Left lobe of liver (tissue), 2 donors: ENCODE measurements around the gene PRKAR2B. TPM values are rescaled to one million over a fixed set of nuclear protein-coding genes. Genes with fewer than 3 reads are reported as not detected.
A peak's percentile ranks its signal among the peaks of the same experiment; 100 is the strongest.

Source experiments
- ATAC-seq: fragments of 200-7000 bp; cut with Tn5 transposase; one replicate; pipeline ENCODE4 v1.9.1; 2020; ENCODE audit warnings: mild to moderate bottlenecking, moderate library complexity
- DNase-seq: peaks from one replicate; pipeline ENCODE4 v3.0.0-alpha.2; 2020; ENCODE audit warnings: low spot score
- total RNA-seq: library from RNA; stranded (reverse); gene quantifications from one replicate; pipeline ENCODE4 v1.2.1, GENCODE V29; 2021
- donor health status: DM: no; HTN: no; CAD: no; lungs with moderate emphysema.
- donor health status: DM: no; HTN: yes; CAD: no.

PRKAR2B gene
- total RNA-seq, 1 donor from 2014 or later = 2.0 TPM

DNA sequence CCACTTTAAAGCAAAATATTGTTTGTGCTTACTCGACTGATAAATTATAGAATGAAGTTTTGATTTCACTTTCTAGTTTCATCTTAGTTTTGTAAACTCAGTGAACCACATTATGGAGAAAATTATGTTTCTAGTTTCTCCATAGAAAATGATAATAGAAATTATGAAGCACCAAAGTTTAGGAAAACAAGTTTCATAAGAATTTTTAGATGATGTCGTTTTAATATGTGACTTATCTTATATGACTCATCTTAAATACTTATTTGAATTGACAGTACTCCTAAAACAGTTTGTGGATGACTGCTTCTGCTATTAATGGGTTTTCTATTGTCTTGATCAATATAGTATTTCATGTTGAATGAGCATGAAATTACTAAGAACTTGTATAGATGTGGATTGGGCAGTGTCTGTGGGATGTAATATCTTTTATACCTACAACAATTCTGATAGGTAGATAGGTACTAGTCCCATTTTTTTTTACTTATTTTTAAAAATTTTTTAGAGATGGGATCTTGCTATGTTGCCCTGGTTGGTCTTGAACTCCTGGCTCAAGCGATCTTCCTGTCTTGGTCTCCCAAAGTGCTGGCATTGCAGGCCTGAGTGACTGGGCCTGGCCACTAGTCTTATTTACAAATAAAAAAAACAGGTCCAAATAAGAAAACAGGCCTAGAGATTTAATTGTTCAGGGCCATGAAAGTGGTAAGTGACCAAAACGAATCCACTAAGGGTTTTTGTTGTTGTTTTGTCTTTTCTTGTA is 127.9 kb downstream of the PRKAR2B start:
- no peak for DNase-seq
- no peak for ATAC-seq

DNA sequence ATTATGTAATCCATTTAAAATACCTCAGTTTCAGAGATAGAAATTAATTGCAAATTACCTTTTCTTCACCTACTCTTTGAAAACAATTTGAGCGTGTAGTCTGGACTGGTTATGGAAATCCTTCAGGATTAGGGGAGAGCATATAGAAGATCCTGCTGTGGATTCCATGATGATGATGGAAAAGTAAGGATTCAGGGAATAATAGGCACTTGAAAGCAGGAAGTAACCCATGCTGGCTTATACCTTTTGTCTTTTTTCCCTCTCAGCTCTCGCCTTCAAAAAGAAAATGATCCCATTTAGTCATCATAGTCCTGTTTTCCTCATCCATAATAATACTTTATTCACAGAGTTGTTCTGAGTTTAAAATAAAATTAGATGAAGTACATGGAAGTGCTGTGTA is 128.7 kb downstream of the PRKAR2B start:
- ATAC-seq (no peak), DNase-seq (no peak)

DNA sequence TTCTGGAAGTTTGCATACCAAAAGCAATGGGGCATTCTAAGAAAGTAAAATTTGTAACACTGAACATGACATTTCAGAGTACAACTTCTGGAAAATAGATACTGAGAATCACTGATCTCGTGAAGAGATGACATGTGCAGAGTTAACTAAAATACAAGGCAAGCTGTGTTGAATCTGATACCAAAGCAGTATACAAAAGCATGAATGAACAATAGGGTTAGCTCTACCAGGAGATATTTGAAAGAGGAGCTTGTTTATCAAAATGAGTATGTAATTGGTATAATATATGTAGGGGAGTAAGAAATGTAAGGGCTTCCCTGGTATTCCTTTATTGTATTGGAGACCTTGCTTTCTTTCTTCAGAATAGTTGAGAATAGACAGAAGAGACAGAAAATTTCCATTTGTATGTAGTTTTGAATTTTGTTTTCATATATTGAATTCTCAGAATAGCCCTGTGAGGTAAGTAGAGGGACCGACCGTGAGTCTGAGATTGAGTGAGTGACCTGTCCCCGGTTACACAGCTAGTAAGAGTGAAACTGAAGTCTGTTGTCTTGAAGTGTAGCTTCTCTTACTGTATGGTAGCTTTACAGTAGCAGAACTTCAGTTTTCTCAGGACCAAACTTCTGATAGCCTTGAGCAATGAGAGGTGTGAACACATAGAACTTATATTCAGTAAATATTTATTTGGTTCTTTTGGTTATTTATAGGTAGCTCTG is 129.3 kb downstream of the PRKAR2B start:
- DNase-seq (no peak), ATAC-seq (no peak)

GRCh38 chr7:107179326-107180164 is 135.0 kb downstream of the PRKAR2B start:
- DNase-seq (no peak), ATAC-seq (no peak)

DNA sequence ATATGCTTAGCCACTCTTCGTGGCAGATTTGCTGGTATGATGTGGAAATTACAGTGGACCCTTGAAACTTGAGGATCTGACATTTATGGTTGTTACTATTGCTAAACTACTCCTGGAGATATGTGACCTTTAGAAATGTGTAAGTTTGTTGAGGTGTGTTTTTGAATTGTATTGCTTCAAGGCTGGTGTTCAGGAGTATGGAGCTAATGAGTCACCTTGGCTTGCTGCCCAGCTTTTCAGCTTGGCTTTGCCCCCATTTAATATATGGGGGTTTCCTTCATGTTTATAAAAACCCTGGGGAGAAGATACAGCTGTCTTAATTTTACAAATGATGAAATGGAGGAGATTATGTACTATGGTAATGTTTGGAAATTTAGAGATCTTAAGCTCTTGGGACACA is 135.9 kb downstream of the PRKAR2B start:
- no peak for ATAC-seq
- no peak for DNase-seq

GRCh38 chr7:107181172-107181571 is 136.7 kb downstream of the PRKAR2B start:
- DNase-seq (no peak), ATAC-seq (no peak)

- no peak for DNase-seq
- ATAC-seq = no peak
Observed at GRCh38 chr7:107185716-107186115, 141.2 kb downstream of the PRKAR2B start.

- no peak for ATAC-seq
- DNase-seq = no peak
Observed at GRCh38 chr7:107186240-107186639, 141.7 kb downstream of the PRKAR2B start.

DNA sequence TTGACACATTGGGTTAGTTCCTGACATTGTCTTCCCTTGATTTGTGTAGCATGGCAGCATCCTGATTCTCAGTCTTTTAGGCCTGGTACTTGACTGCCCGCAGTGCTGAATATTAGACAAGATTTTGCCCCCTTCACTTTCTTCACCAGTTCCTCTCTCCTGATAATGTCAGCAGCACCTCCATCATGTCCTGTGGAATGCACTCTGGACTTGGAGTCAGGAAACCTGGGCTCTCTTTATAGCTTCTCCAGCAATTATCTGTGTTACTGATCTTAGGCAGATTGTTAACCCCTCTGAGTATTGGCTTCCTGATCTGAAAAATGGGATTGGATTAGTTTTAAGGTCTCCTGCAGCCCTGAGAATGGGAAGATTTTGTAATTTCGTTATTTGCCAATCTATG is 143.3 kb downstream of the PRKAR2B start:
- DNase-seq (no peak), ATAC-seq (no peak)

DNA sequence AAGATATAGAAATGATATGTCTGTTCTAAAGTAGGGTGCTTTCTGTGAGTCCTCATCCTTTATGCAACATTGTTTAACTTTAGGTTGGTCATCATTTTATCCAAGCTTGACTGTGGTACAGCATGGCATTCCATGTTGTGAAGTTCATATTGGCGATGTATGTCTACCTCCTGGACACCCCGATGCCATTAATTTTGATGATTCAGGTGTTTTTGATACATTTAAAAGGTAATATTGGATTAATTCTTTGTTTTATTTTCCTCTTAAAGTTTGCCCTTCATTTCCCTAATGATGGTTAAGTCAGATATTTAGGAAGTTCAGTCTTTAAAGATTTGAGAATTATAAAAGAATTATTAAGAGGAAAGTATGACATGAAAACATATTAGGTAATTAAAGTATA is 145.6 kb downstream of the PRKAR2B start:
- no peak for DNase-seq
- ATAC-seq = no peak

DNA sequence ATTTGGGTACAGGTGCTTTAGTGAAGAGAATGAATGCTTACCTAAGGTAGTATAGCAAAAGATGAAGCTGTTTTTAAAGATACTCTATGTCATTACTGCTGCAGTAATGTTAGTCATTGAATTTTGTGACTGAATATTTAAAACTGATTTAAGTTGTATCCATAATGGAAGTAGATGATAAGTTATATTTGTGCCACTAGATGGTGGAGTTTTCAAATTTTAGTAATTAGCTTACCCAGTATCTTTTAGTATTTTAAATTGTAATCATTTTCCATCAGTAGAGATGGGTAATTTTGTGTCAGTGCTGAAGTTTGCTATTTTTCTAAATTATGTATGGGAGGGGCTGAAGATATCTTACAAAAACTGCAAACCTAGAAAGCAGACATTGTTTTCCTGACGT is 149.5 kb downstream of the PRKAR2B start:
- DNase-seq (no peak), ATAC-seq (no peak)

DNA sequence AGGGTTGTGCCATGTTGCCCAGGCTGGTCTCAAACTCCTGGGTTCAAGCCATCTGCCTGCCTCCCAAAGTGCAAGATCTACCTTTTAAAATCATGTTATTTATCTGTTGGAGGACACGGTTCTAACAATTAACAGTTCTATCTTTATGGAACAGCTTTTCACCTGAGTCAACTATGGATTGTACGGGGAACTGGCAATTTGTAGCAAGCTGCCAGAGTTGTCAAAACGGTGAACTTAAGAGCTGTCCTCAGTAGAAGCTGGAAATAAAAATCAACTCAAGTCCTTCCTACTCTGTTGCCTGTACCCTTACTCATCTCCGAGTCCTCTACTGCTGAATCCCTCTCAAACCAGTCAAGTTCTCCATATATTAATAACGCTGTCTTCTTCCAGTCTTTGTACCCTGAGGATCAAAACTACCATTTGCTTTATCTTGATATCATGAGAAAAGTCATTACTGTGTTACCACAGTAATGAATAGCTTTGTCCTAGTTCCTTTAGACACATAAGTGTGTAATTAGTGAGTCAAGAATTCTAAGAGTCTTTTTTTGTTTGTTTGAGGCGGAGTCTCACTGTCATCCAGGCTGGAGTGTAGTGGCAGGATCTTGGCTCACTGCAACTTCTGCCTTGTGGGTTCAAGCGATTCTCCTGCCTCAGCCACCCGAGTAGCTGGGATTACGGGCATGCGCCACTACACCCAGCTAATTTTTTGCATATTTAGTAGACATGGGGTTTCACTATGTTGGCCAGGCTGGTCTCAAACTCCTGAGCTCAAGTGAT is 152.5 kb downstream of the PRKAR2B start:
- ATAC-seq = no peak
- no peak for DNase-seq

DNA sequence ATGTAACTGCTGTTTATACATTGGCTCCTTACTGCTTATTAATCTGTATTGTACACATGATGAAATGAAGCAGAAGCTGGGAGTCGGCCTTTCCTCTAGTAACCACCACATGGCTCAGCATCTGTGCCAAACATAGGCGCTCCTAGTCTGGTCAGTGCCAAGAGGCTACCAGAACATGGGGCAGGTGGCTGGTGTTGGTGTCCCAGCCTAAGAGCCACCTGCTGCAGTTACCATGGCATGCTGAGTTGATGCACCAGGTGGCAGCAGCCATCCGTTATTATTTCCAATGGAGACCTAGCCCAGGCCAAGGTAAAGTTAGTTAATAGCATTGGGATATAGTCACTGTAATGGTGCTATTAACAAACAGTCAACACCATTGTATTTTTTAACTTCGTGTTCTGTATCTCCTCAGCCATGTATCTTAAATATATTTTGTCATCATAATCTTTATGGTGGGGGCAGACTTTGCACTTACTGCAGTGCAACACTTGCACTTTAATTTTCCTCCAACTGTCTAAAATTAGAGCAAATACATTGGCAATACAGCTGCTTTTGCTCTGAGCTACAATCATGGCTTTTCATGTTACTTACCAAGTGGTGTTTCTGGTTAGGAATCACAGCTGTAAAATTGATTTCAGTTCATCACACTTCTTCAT is 157.4 kb downstream of the PRKAR2B start:
- DNase-seq = peak; percentile 51
- ATAC-seq = peak; percentile 89

DNA sequence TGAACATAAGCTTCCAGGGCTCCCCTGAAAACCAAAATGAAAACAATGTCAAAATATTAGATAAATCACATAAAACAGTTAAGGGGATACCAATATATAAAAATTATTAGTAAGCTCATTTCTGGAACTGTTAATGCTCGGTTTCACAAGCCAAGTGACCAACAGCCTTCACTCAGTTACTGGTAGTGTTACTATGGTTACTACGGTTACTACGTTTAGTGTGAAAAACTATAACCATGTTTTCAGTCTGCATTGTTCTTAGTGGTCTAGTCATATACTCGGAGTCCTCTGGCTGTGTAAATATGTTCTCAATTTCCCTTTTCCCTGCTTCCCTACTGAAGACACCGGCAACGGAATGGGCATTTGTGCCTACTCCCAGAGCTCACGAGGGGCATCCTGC is 159.1 kb downstream of the PRKAR2B start:
- no peak for ATAC-seq
- DNase-seq = no peak

DNA sequence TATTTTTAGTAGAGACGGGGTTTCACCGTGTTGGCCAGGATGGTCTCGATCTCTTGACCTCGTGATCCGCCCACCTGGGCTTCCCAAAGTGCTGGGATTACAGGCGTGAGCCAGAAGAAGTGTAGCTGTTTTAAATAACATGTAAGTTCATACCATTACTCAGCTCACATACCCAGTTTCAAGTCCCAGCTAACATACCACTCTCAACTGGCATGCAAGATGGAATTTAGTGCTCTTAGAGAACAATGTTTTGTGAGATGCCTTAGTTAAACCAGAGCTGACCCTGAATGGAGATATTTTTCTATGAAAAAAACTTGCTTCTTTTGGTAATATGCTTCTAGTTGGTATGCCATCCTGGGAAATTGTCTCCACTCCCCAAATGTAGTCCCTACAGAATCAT is 161.6 kb downstream of the PRKAR2B start:
- DNase-seq = no peak
- ATAC-seq = no peak

GRCh38 chr7:107206706-107207105 is 162.2 kb downstream of the PRKAR2B start:
- ATAC-seq (no peak), DNase-seq (no peak)

- ATAC-seq = no peak
- no peak for DNase-seq
Observed at GRCh38 chr7:107207459-107207858, 163.0 kb downstream of the PRKAR2B start.

DNA sequence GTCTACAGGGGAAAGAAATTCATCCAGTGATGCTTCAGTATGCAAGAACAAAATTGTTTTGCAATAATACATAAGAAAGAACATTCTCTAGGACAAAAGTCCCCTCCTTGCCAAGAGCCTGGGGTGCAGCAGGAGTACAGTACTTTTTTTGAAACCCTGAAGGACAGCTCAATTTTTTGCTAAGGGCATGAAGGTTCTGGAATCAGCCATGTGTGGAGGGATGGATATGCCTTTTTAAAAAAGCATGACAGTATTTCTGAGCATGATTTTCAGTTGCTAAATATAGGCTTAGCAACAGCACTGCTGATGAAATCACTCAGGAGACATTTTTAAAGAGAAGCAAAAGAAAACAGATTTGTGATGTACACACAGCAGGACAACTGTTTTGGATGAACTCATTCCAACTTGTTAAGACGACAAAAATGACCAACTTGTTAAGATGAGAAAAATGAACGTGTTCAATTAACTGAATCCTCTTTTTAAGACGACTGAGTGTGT is 163.6 kb downstream of the PRKAR2B start:
- DNase-seq (no peak), ATAC-seq (no peak)

DNA sequence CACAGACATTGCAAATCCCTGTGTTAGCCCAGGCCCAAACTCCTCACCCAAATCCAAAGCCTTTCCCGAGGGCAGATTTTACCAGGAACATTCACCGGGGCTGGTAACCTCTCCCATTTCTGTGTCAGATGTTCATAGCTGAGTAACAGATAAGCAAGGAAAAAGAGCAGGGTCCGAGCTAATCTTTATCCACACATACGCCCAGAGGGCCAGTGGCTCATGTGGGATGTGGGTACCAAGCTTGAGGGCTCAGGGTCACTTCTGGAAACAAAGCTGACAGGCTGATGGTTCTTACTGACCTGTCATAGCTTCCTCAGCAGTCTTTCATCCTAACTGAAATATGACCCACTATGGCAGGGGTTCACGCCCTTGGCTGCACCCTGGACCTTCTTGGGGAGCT is 164.1 kb downstream of the PRKAR2B start:
- DNase-seq (no peak), ATAC-seq (no peak)

DNA sequence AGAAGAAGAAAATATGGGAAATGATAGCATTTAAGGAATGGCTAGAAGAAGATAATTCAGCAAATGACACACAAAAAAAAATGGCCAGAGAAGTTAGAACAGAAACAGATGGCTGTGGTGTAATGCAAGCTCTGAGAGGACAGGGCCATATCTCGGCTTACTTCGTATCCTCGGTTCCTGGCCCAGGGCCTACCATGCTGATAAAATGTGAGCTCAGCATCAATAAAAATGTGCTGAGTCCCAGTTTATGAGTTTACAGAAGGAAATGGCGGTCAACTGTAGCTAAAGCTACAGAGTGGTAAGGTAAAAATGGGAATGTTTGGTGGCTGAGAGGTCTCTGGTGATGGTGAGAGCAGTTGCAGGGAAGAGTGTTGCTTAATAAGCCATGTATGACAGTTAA is 165.1 kb downstream of the PRKAR2B start:
- no peak for ATAC-seq
- no peak for DNase-seq
